Suppressor macrophage treated with lipopolysaccharide for 4 hours (primary cell): ENCODE measurements around the gene YTHDF1.
"Not testable (repeated sequence)": the region's sequence is repeated elsewhere in the genome, so short reads cannot be mapped to it uniquely, and the experiment has no call there.

Source experiments
- DNase-seq: peaks from one replicate; pipeline ENCODE4 v3.0.0-alpha.2; 2020

Gene YTHDF1

GRCh38 chr20:63167026-63167917 lies 48.7 kb downstream of the YTHDF1 start:
- no peak for DNase-seq

DNA sequence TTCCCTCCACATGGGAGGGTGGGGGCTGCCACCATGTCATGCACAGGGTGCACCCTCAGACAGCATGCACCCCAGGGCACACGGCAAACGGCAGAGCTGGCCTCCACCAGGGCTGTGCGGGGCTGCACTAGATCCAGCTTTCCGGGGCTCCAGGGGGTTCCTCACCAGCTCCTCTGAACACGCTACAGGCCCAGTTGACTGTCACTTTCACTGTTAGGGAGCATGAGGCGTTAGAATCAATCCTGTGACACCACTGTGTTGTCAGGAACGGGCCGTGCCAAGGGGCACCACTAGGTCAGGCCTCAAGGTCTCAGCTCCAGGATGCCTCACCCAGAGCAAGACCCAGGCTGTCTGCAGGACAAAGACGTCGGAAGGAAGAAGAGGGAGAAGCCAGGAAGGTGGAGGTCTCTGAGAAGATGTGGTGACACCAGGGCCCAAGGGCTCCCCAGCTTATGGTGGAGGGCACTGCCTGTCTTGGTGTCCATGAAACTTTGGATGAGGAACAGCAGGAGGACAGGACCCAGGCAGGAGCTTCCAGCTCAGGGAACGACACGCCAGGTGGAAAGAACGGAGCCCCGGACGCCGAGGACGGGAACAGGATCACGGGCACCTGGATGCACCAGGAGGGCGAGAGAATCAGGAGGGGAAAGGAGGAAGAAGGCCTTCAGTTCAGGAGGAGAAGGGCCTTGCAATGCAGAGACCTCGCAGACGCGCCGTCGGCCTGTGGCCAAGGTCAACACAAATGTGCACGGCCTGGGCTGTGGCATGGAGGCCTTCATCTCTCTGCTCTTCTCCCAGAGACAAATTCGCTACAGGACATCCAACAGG lies 49.5 kb downstream of the YTHDF1 start:
- DNase-seq = no peak

DNA sequence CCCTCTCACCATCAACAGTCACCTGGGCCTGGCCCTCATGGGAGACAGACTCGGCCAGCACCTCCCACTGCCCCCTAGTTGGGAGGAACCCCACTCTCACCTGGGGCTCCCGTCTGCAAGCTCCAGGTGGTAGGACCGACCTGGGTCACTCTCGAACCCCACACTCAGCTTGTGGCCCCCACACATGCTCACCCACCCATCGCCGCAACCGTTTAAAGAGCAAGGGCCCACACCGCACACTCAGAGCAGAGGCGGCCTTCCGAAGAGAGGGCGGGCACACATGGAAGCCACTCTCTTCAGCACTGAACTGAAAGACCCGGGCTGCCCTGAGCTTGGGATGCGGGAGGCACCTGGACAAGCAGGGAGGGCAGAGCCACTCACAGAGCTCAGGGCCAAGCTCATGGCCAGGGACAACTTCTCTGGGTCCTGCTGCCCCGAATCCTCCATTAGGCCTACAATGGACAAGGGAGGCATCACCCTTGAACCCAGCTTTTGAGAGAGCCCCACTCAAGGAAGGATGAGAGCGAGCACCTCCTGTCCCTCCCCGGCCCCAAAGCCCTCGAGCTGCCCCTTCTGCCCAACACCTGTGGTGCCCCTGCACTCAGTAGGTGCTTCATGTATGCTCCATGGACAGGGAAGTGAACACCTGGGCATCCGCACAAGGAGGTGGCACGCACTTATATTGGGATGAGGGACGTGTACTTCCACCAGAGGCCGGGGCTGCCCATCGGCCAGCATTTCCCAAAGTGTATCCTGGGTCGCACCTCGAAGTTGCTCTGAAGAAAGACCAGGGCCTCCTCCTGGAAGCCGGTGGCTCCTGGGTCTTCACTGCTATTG lies 50.4 kb downstream of the YTHDF1 start:
- DNase-seq = no peak

- DNase-seq = no peak
Measured at GRCh38 chr20:63164484-63165355, 51.2 kb downstream of the YTHDF1 start.

- no peak for DNase-seq
Measured at GRCh38 chr20:63163596-63164483, 52.1 kb downstream of the YTHDF1 start.

DNA sequence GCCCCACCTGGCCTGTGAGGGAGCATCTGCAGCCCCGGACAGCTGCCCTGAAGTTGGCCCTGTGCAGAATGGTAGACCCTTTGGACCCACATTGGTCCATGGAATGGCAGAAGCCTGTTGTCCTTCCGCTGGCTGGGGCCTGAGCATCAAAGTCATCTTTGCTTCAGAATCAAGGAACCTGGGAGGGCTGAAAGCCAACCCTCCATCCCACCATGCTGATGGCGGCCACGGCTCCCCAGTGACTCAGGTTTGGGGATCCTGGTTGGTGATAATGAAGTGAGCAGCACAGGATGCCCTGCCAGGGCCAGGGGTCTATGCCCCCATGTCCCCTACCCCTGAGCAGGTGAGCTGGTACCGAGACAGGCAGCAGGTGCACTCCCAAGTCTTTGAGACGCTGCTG lies 52.8 kb downstream of the YTHDF1 start:
- DNase-seq = no peak

DNA sequence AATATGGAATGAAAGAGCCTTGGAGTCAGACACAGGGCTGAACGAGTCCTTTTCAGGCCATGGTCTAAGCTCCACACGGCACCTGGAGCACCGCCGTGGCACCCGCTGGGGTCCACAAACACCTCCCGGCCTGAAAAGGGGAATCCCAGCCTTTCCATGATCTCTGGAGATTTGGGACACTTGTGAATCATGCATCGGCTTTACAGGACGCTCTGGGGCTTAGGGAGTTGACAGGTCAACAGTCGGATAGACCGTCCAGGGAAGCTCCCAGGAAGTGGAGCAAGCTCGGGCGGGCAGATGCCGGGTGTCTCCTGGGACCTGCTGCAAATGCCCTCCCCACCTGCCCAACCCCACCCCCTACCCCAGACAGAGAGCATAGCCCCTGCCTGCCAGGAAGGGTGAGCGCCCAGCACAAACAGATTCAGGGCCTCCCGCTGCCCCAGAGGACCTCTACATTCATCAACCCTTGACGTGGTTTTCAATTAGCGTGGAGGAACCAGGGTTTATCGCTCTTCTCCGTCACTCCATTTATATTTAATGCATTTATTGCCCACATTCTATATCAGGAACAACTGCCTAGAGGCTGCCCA lies 53.6 kb downstream of the YTHDF1 start:
- DNase-seq = no peak

DNA sequence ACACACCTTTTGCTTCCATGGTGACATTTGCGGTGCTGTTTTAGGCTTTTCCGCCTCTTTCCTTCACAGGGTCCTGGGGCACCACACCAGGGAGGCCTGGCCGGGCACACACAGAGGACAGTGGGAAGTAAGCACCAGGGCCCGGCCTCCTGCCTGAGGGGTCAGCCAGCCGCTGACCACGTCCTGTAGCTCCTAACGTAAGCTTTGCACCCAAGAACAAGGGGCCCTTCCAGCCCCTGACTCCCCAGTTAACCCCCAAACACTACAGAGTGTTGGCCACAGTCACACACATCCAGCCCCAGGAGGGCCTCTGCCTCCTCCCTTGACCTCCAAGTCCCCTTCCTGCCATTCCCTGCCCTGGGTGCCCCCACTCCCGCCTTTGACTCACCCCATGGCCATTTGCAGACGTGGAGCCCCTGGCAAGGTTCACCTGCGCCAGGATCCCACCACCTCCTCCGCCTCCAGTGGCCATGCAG lies 54.7 kb downstream of the YTHDF1 start:
- no peak for DNase-seq

DNA sequence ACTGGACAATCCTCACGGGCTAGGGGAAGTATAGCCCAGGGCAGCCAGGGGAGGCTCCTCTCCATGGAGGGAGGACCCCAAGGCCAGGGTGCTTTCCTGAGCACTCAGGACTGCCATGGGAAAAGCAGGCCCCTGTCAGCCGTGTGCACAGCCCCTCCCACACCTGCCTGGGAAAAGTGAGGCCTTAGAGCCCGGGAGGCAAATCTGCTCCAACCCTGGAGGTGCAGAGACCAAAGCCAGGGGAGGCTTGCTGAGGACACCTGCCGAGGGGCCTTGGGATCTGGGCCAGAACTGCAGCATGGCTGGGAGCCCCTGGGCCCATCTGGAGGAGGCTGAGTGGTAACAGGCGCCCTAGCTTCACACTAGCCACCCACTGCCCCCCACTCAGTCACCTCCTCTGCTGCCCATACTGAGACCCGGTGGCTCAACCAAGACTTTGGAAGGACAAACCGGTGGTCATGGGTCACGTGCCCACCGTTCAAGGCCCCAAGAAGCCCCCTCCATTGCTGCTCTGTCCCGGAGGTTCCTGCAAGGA lies 55.2 kb downstream of the YTHDF1 start:
- no peak for DNase-seq

DNA sequence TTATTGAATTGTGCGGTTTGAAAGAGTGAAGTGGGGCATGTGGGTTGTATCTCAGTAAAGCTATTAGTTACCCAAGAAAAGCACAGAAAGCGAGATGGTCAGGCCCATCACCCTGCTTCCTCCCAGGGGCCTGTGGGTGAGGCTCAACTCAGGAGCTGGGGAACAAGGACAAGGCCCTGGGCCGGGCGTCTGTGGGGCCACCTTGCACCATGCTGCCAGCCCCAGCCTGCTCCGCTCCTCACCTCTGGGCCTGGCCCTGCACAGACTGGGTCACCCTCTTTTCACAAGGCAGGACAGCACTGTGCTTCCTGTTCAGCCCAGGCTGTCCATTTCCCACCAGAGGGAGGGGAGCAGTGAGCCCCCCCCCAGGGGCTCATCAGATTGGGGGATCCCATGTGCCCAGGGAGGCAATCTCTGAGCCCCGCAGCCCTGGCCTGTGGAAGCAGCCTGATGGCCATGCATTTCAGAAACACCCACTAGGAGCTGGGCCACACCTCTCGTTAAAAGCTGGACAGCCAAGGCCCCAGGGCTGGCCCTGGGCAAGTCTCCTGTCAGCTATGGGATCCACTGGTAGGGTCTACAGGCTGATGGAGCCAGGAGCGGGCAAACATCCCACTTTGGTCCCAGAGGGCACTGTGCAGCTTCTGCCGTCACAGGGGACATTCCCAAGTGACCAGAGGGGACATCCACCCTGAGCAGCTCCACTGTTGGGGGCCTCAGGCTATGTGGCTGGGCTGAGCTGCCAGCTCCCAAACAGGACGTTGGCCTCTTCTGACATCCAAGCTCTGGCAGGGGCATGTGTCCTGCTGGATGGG lies 55.9 kb downstream of the YTHDF1 start:
- no peak for DNase-seq

DNA sequence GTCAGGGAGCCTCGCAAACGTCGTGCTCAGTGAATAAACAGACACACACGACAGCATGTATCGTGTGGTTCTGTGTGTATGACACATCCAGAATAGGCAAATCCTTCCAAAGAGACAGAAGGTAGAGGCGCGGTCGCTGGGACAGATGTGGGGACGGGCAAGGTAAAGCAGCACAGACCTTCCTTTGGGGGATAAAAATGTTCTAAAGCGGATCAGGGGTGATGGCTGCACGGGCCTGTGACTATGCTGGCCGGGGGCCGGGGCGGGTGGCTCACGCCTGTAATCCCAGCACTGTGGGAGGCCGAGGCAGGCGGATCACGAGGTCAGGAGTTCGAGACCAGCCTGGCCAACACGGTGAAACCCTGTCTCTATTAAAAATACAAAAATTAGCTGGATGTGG lies 56.7 kb downstream of the YTHDF1 start:
- not testable (repeated sequence) for DNase-seq

DNA sequence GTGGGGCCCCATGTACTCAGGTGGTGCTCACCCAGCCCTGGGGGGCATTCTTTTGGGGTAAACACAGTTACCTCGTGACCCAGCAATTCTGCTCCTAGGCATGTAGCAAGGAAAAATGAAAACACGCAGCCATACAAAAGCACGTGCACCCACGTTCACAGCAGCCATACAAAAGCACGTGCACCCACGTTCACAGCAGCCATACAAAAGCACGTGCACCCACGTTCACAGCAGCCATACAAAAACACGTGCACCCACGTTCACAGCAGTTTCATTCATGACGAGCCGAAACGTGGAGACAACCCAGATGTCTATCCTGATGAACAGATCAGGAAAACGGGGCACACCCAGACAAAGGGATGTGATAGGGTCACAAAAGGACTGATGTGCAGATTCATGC lies 57.1 kb downstream of the YTHDF1 start:
- no peak for DNase-seq

DNA sequence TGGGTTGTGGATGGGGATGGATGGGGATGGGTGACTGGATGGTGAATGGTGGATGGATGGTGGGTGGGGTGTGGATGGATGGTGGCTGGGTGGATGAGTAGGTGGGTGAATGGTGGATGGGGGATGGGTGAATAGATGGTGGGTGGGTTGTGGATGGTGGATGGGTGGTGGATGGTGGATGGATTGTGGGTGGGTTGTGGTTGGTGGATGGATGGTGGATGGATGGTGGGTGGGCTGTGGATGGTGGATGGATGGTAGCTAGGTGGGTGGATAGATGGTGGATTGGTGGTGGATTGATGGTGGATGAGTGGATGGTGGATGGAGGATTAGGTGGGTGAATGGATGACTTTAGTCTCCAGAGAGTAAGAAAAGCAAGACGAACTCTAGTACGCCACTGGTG lies 57.6 kb downstream of the YTHDF1 start:
- DNase-seq = no peak

DNA sequence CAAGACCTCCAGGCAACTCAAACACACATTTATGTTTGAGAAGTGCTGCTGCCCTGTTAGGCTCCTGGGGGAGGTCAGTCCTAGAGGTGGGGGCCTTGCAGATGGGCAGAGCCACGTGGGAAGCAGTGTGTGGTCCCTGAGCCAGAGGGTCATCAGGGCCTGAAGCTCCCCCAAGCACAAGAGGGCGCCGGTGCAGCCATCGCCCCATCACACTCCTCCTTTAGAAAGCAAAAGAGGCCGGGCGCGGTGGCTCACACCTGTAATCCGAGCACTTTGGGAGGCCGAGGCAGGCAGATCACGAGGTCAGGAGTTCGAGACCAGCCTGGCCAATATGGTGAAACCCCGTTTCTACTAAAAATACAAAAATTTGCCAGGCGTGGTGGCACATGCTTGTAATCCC lies 58.5 kb downstream of the YTHDF1 start:
- not testable (repeated sequence) for DNase-seq

GRCh38 chr20:63156221-63156671 lies 59.7 kb downstream of the YTHDF1 start:
- no peak for DNase-seq

- no peak for DNase-seq
Measured at GRCh38 chr20:63155266-63156165, 60.4 kb downstream of the YTHDF1 start.

GRCh38 chr20:63154395-63154794 lies 61.5 kb downstream of the YTHDF1 start:
- no peak for DNase-seq
